Anterior cingulate cortex (tissue), 58 donors: ENCODE measurements around the gene EPPIN.

Experiments used
- DNase-seq, 58 donors: peaks; one replicate each; lab custom pipeline; 2025; lab: John Stamatoyannopoulos, UW

Gene EPPIN

GRCh38 chr20:45539382-45539781 lies 7.8 kb downstream of the EPPIN start, which contains the start of gene WFDC6:
TSS of gene WFDC6 (minus strand) at chr20:45539482. CDS start at chr20:45539407, 75 bp downstream.
- no peak for DNase-seq

GRCh38 chr20:45538209-45538799 lies 8.9 kb downstream of the EPPIN start:
- no peak for DNase-seq

GRCh38 chr20:45527294-45527693 lies 19.9 kb downstream of the EPPIN start:
- no peak for DNase-seq

- no peak for DNase-seq
Observed at GRCh38 chr20:45523821-45524220, 23.4 kb downstream of the EPPIN start.

- DNase-seq = no peak
Observed at GRCh38 chr20:45518282-45518681, 28.9 kb downstream of the EPPIN start.

- no peak for DNase-seq
Observed at GRCh38 chr20:45515147-45515913, 31.9 kb downstream of the EPPIN start, which contains the start of gene SPINT3. TSS of gene SPINT3 (minus strand) at chr20:45515622. CDS start at chr20:45515608, 14 bp downstream.

GRCh38 chr20:45510242-45510862 lies 36.8 kb downstream of the EPPIN start:
- DNase-seq = no peak

GRCh38 chr20:45509091-45509490 lies 38.1 kb downstream of the EPPIN start:
- no peak for DNase-seq

GRCh38 chr20:45508068-45508886 lies 38.9 kb downstream of the EPPIN start:
- DNase-seq = no peak

- DNase-seq = no peak
Observed at GRCh38 chr20:45507011-45507820, 40.0 kb downstream of the EPPIN start.

- no peak for DNase-seq
Observed at GRCh38 chr20:45506398-45506797, 40.8 kb downstream of the EPPIN start.

- no peak for DNase-seq
Observed at GRCh38 chr20:45503403-45503802, 43.8 kb downstream of the EPPIN start.

GRCh38 chr20:45502561-45502960 lies 44.6 kb downstream of the EPPIN start:
- no peak for DNase-seq

- DNase-seq = no peak
Observed at GRCh38 chr20:45501600-45501999, 45.6 kb downstream of the EPPIN start.

GRCh38 chr20:45500022-45500421 lies 47.2 kb downstream of the EPPIN start:
- no peak for DNase-seq

- no peak for DNase-seq
Observed at GRCh38 chr20:45497971-45498494, 49.2 kb downstream of the EPPIN start.

GRCh38 chr20:45496166-45496565 lies 51.0 kb downstream of the EPPIN start:
- DNase-seq = no peak

- no peak for DNase-seq
Observed at GRCh38 chr20:45495501-45495941, 51.7 kb downstream of the EPPIN start.
